HL-60 (cell line): Measurements from ENCODE around the gene KRTAP12-2.

ENCODE experiments used
- GABPA ChIP-seq: IDR thresholded peaks from 2 replicates; pipeline ENCODE4 v1.6.1; 2012; ENCODE audit warnings: low read depth
- POLR2AphosphoS5 ChIP-seq: IDR thresholded peaks from 2 replicates; pipeline ENCODE4 v1.6.1; 2012; ENCODE audit warnings: low read depth
- SPI1 ChIP-seq: IDR thresholded peaks from 2 replicates; pipeline ENCODE4 v1.6.1; 2012; ENCODE audit warnings: low read depth, mild to moderate bottlenecking, borderline replicate concordance
- TF ChIP-seq, protein P1 (sequence below): IDR thresholded peaks from one replicate; pipeline ENCODE4 v1.5.1; 2011; ENCODE audit warnings: low read length, control low read depth, inconsistent platforms; ENCODE audit not compliant: insufficient read depth
- TF ChIP-seq, protein P2 (sequence below): IDR thresholded peaks from 2 replicates; pipeline ENCODE4 v1.6.1; 2012; ENCODE audit warnings: low read depth; ENCODE audit not compliant: insufficient replicate concordance

DNA sequence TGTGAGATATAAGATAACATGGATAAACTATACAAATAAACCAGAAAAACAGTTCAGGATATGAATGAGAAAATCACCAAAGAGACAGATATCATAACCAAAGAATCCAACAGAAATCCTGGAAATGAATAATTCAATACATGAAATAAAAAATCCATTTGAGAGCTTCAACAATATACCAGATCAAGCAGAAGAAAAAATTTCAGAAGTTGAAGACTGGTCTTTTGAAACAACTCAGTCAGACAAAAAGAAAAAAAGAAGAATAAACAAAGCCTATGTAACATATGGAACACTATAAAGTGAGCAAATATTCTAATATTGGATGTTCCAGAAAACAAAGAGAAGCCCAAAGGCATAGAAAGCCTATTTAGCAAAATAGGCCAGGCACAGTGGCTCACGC, 5.2 kb upstream of the KRTAP12-2 start:
- TF ChIP-seq, protein P1, sequence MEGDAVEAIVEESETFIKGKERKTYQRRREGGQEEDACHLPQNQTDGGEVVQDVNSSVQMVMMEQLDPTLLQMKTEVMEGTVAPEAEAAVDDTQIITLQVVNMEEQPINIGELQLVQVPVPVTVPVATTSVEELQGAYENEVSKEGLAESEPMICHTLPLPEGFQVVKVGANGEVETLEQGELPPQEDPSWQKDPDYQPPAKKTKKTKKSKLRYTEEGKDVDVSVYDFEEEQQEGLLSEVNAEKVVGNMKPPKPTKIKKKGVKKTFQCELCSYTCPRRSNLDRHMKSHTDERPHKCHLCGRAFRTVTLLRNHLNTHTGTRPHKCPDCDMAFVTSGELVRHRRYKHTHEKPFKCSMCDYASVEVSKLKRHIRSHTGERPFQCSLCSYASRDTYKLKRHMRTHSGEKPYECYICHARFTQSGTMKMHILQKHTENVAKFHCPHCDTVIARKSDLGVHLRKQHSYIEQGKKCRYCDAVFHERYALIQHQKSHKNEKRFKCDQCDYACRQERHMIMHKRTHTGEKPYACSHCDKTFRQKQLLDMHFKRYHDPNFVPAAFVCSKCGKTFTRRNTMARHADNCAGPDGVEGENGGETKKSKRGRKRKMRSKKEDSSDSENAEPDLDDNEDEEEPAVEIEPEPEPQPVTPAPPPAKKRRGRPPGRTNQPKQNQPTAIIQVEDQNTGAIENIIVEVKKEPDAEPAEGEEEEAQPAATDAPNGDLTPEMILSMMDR, result no peak
- no peak for TF ChIP-seq GABPA
- no peak for TF ChIP-seq POLR2AphosphoS5
- TF ChIP-seq, protein P2, sequence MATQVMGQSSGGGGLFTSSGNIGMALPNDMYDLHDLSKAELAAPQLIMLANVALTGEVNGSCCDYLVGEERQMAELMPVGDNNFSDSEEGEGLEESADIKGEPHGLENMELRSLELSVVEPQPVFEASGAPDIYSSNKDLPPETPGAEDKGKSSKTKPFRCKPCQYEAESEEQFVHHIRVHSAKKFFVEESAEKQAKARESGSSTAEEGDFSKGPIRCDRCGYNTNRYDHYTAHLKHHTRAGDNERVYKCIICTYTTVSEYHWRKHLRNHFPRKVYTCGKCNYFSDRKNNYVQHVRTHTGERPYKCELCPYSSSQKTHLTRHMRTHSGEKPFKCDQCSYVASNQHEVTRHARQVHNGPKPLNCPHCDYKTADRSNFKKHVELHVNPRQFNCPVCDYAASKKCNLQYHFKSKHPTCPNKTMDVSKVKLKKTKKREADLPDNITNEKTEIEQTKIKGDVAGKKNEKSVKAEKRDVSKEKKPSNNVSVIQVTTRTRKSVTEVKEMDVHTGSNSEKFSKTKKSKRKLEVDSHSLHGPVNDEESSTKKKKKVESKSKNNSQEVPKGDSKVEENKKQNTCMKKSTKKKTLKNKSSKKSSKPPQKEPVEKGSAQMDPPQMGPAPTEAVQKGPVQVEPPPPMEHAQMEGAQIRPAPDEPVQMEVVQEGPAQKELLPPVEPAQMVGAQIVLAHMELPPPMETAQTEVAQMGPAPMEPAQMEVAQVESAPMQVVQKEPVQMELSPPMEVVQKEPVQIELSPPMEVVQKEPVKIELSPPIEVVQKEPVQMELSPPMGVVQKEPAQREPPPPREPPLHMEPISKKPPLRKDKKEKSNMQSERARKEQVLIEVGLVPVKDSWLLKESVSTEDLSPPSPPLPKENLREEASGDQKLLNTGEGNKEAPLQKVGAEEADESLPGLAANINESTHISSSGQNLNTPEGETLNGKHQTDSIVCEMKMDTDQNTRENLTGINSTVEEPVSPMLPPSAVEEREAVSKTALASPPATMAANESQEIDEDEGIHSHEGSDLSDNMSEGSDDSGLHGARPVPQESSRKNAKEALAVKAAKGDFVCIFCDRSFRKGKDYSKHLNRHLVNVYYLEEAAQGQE, result no peak
- no peak for TF ChIP-seq SPI1
